ENCODE measurements around the gene CYB561.

DNA sequence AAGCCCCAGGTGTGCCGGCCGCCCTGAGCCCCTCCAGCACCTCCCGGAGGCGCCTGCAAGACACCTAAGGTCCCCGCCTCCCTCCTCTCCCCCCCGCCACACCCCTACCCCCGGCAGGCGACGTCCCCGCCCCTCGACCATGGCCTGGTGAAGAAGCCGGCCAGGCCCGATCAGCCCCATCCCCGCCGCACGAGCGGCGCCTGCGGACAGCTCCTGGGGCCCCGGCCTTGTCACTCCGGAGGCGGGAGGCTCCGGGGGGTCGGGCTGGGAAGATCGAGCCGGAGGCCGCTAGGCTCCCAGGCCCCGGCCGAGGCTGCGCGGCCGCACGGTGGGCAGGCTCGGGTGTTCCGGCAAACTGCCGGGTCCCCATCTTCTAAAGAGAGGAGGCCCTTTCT, 30.4 kb upstream of the CYB561 start:
- TF ChIP-seq, protein P1, sequence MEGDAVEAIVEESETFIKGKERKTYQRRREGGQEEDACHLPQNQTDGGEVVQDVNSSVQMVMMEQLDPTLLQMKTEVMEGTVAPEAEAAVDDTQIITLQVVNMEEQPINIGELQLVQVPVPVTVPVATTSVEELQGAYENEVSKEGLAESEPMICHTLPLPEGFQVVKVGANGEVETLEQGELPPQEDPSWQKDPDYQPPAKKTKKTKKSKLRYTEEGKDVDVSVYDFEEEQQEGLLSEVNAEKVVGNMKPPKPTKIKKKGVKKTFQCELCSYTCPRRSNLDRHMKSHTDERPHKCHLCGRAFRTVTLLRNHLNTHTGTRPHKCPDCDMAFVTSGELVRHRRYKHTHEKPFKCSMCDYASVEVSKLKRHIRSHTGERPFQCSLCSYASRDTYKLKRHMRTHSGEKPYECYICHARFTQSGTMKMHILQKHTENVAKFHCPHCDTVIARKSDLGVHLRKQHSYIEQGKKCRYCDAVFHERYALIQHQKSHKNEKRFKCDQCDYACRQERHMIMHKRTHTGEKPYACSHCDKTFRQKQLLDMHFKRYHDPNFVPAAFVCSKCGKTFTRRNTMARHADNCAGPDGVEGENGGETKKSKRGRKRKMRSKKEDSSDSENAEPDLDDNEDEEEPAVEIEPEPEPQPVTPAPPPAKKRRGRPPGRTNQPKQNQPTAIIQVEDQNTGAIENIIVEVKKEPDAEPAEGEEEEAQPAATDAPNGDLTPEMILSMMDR (IDR thresholded peaks at IDR 0.05; ENCODE audit: low read depth, low read length) = no peak
- no peak for TF ChIP-seq EZH2phosphoT487 (IDR thresholded peaks at IDR 0.05; ENCODE audit: low read depth)

All from OCI-LY3 (cell line).